ENCODE data around the gene HSD17B7.
A peak's percentile ranks its signal among the peaks of the same experiment; 100 is the strongest.
"Not testable (repeated sequence)": the region's sequence is repeated elsewhere in the genome, so short reads cannot be mapped to it uniquely, and the experiment has no call there.

HSD17B7 gene

GRCh38 chr1:162799995-162800830, 9.7 kb downstream of the HSD17B7 start:
- not testable (repeated sequence) for H3K4me3 ChIP-seq (ENCODE audit: low read depth, low read length)
- DNase-seq (ENCODE audit: low read depth) = peak; percentile 35

GRCh38 chr1:162807503-162807902, 17.0 kb downstream of the HSD17B7 start:
- not testable (repeated sequence) for H3K4me3 ChIP-seq (ENCODE audit: low read depth, low read length); DNase-seq (ENCODE audit: low read depth)

- not testable (repeated sequence) for DNase-seq (ENCODE audit: low read depth); H3K4me3 ChIP-seq (ENCODE audit: low read depth, low read length)
Observed at GRCh38 chr1:162812357-162812756, 21.9 kb downstream of the HSD17B7 start.

GRCh38 chr1:162818136-162818535, 27.6 kb downstream of the HSD17B7 start:
- not testable (repeated sequence) for DNase-seq (ENCODE audit: low read depth); H3K4me3 ChIP-seq (ENCODE audit: low read depth, low read length)

GRCh38 chr1:162818666-162819065, 28.2 kb downstream of the HSD17B7 start:
- DNase-seq (ENCODE audit: low read depth); H3K4me3 ChIP-seq (ENCODE audit: low read depth, low read length): not testable (repeated sequence)

GRCh38 chr1:162822391-162823200, 32.1 kb downstream of the HSD17B7 start:
- peak overlapping the region; percentile 39 for H3K4me3 ChIP-seq (ENCODE audit: low read depth, low read length)
- DNase-seq (ENCODE audit: low read depth) = no peak

- H3K4me3 ChIP-seq (ENCODE audit: low read depth, low read length) = no peak overlapping the region
- DNase-seq (ENCODE audit: low read depth) = no peak
Observed at GRCh38 chr1:162823231-162823630, 32.7 kb downstream of the HSD17B7 start.

GRCh38 chr1:162823771-162824525, 33.4 kb downstream of the HSD17B7 start:
- H3K4me3 ChIP-seq (ENCODE audit: low read depth, low read length) = no peak overlapping the region
- no peak for DNase-seq (ENCODE audit: low read depth)

- DNase-seq (ENCODE audit: low read depth) = no peak
- H3K4me3 ChIP-seq (ENCODE audit: low read depth, low read length) = no peak overlapping the region
Observed at GRCh38 chr1:162829268-162829667, 38.8 kb downstream of the HSD17B7 start.

- H3K4me3 ChIP-seq (ENCODE audit: low read depth, low read length) = no peak overlapping the region
- no peak for DNase-seq (ENCODE audit: low read depth)
Observed at GRCh38 chr1:162832470-162832869, 42.0 kb downstream of the HSD17B7 start.

GRCh38 chr1:162835157-162835899, 44.8 kb downstream of the HSD17B7 start:
- no peak for DNase-seq (ENCODE audit: low read depth)
- H3K4me3 ChIP-seq (ENCODE audit: low read depth, low read length) = no peak overlapping the region

- no peak for DNase-seq (ENCODE audit: low read depth)
- H3K4me3 ChIP-seq (ENCODE audit: low read depth, low read length) = no peak overlapping the region
Observed at GRCh38 chr1:162838863-162839262, 48.4 kb downstream of the HSD17B7 start.

- H3K4me3 ChIP-seq (ENCODE audit: low read depth, low read length) = no peak overlapping the region
- no peak for DNase-seq (ENCODE audit: low read depth)
Observed at GRCh38 chr1:162840250-162840839, 49.8 kb downstream of the HSD17B7 start.

- DNase-seq (ENCODE audit: low read depth) = no peak
- no peak overlapping the region for H3K4me3 ChIP-seq (ENCODE audit: low read depth, low read length)
Observed at GRCh38 chr1:162844153-162844552, 53.7 kb downstream of the HSD17B7 start.

- DNase-seq (ENCODE audit: low read depth) = no peak
- H3K4me3 ChIP-seq (ENCODE audit: low read depth, low read length) = no peak overlapping the region
Observed at GRCh38 chr1:162846256-162847212, 56.0 kb downstream of the HSD17B7 start.

- no peak overlapping the region for H3K4me3 ChIP-seq (ENCODE audit: low read depth, low read length)
- peak; percentile 25 for DNase-seq (ENCODE audit: low read depth)
Observed at GRCh38 chr1:162847839-162848453, 57.4 kb downstream of the HSD17B7 start.

- no peak overlapping the region for H3K4me3 ChIP-seq (ENCODE audit: low read depth, low read length)
- no peak for DNase-seq (ENCODE audit: low read depth)
Observed at GRCh38 chr1:162849711-162850110, 59.2 kb downstream of the HSD17B7 start.
